Gastroesophageal sphincter (tissue), 3 donors: ENCODE results near the gene GRHL1.

Source experiments
- EP300 ChIP-seq: sonication (generic); formaldehyde crosslinking; IDR thresholded peaks from one replicate; pipeline ENCODE4 v1.6.1; 2017; ENCODE audit warnings: antibody characterized with exemption, mild to moderate bottlenecking
- POLR2A ChIP-seq, 2 donors: fragments of 450-650 bp; IDR thresholded peaks; one replicate each; pipeline ENCODE4 v1.6.1; 2017; ENCODE audit warnings: antibody characterized with exemption in 2 of 2, mild to moderate bottlenecking in 2 of 2, moderate library complexity in 1 of 2
- POLR2AphosphoS5 ChIP-seq: sonication (generic); formaldehyde crosslinking; IDR thresholded peaks from one replicate; pipeline ENCODE4 v1.6.1; 2017; ENCODE audit warnings: antibody characterized with exemption
- TF ChIP-seq, protein P1 (sequence below), 4 experiments: fragments of 200-600 bp in 2 of 4; fragments of 450-650 bp in 2 of 4; sonication (generic) in 1 of 4; IDR thresholded peaks; one replicate each; pipeline ENCODE4 v1.5.1; 2017 to 2019; ENCODE audit warnings: antibody characterized with exemption in 4 of 4, mild to moderate bottlenecking in 2 of 4, moderate library complexity in 2 of 4

DNA sequence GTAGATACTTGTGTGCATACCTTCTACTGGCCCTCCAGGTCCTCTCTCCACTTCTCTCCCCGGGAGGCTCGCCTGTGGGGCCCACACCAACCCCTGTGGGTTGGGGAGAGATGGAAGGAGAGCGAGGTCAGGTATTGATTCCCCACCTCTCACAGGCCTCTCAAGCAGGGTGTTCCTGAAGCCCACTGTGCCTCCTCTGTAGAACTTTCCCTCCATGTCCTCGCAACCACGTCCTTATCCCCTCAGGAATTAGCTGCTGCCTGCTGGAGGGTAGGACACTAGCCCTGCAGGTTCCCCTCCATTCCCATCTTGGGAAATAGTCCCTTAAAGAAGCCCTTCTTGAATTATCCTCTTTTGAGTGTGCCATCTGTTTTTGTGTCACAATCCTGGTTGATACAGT is 52.9 kb downstream of the GRHL1 start:
- TF ChIP-seq, protein P1, sequence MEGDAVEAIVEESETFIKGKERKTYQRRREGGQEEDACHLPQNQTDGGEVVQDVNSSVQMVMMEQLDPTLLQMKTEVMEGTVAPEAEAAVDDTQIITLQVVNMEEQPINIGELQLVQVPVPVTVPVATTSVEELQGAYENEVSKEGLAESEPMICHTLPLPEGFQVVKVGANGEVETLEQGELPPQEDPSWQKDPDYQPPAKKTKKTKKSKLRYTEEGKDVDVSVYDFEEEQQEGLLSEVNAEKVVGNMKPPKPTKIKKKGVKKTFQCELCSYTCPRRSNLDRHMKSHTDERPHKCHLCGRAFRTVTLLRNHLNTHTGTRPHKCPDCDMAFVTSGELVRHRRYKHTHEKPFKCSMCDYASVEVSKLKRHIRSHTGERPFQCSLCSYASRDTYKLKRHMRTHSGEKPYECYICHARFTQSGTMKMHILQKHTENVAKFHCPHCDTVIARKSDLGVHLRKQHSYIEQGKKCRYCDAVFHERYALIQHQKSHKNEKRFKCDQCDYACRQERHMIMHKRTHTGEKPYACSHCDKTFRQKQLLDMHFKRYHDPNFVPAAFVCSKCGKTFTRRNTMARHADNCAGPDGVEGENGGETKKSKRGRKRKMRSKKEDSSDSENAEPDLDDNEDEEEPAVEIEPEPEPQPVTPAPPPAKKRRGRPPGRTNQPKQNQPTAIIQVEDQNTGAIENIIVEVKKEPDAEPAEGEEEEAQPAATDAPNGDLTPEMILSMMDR (IDR thresholded peaks at IDR 0.05): no peak
- TF ChIP-seq EP300 (no peak), POLR2A (IDR thresholded peaks at IDR 0.05) (no peak), POLR2AphosphoS5 (no peak)
